AG10803 (cell line): ENCODE data around the gene RDH5.

Source experiments
- DNase-seq: peaks from one replicate; pipeline ENCODE4 v3.0.0; 2010; ENCODE audit warnings: low read depth
- H3K4me3 ChIP-seq: 2 replicates; pipeline ENCODE4 v1.5.1; 2011; ENCODE audit warnings: mild to moderate bottlenecking, low read length, control low read depth
- CTCF ChIP-seq: conservative IDR thresholded peaks from 2 replicates; pipeline ENCODE4 v1.5.1; 2011; ENCODE audit warnings: mild to moderate bottlenecking, low read length, control low read depth, inconsistent platforms

The RDH5 gene

GRCh38 chr12:55682087-55682796, 38.0 kb upstream of the RDH5 start:
- no peak for DNase-seq
- H3K4me3 ChIP-seq, result no peak overlapping the region
- no peak for TF ChIP-seq CTCF

- no peak for DNase-seq
- no peak for TF ChIP-seq CTCF
- no peak overlapping the region for H3K4me3 ChIP-seq
These were observed 36.5 kb upstream of the RDH5 start for GRCh38 chr12:55683676-55684075.

- no peak for DNase-seq
- no peak overlapping the region for H3K4me3 ChIP-seq
- no peak for TF ChIP-seq CTCF
These were observed 35.3 kb upstream of the RDH5 start for GRCh38 chr12:55684761-55685370.

DNA sequence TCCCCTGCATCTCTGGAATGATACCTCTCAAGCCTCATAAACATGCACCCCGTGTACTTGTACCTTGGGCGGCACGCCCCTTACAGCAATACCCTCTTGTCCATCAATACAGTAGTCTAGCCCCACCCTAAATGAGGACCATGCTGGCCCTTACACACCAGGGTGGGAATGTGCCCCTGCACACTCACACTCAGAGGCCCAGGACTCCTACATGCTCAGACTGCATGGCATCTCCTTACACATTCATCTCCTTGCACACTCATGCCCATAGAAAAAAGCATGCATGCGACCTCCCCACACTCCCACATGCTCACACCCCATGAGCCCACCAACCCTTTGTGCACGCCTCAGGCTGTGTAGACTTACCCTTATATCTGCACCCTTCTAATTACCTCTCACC, 34.5 kb upstream of the RDH5 start:
- TF ChIP-seq CTCF, result no peak
- no peak overlapping the region for H3K4me3 ChIP-seq
- no peak for DNase-seq

GRCh38 chr12:55686366-55687010, 33.7 kb upstream of the RDH5 start:
- no peak for DNase-seq
- no peak overlapping the region for H3K4me3 ChIP-seq
- no peak for TF ChIP-seq CTCF

- no peak for TF ChIP-seq CTCF
- no peak overlapping the region for H3K4me3 ChIP-seq
- DNase-seq, result no peak
These were observed 32.4 kb upstream of the RDH5 start for GRCh38 chr12:55687746-55688145.
